Stimulated activated naive CD8-positive, alpha-beta T cell treated with anti-CD3 and anti-CD28 coated beads, Interleukin-15, Interleukin-2, amounts not matched to agents 100 ng/mL and 50 ng/mL, for 24 hours (primary cell): ENCODE data around the gene OSER1.
"Not testable (repeated sequence)": the region's sequence is repeated elsewhere in the genome, so short reads cannot be mapped to it uniquely, and the experiment has no call there.

Experiments
- H3K27ac Mint-ChIP-seq: one replicate; pipeline ENCODE4 v1.8.0; 2021; ENCODE audit warnings: mild to moderate bottlenecking, mixed read lengths
- H3K27me3 Mint-ChIP-seq: one replicate; pipeline ENCODE4 v1.8.0; 2021; ENCODE audit warnings: mixed read lengths
- H3K36me3 Mint-ChIP-seq: one replicate; pipeline ENCODE4 v1.8.0; 2021; ENCODE audit warnings: low read depth, mixed read lengths
- H3K4me1 Mint-ChIP-seq: one replicate; pipeline ENCODE4 v1.8.0; 2021; ENCODE audit warnings: low read depth, mixed read lengths
- H3K4me3 Mint-ChIP-seq: one replicate; pipeline ENCODE4 v1.8.0; 2021; ENCODE audit warnings: mild to moderate bottlenecking, mixed read lengths
- H3K9me3 Mint-ChIP-seq: one replicate; pipeline ENCODE4 v1.8.0; 2021; ENCODE audit warnings: mixed read lengths

OSER1 gene

DNA sequence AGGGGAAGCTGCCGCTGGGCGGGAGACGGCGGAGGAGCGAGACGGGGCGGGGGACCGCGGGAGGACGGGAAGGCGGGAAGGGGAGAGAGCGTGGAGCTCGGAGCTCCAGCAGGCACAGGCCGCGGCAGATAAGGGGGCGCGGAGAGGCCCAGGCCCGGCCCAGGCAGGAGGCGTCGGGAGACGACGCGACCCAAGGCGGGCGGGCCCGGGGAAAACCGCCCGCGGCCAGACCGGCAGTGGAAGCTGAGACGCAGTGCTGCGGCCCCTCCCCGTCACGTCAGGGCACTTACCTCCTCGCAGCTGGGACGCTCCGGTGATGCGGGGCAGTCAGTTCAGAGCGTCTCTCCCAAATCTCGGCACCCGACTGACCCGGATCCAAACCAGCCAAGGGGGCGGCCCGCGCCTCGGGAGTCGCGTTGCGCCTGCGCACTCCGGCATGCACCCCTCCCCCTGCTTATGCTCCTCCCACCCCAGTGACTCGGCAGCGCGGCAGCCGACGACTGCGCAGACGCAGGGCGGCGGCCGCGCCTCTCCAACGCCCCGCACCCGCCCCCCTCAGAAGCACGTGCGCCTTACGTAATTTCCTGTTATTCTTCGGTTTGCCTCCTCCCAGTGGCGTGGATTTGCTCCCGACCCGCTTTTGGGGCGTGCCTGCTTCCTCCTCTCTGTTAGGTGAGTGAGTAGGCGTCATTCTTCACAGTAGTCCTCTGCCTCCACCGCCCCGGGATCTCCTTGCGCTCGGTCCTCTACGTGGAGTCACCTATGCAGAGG is at the start of gene OSER1:
Gene OSER1 (minus strand): TSS at position 366 of the 771 bp plus-strand sequence. CDS start 3,814 bp downstream, outside the sequence.
- H3K36me3 Mint-ChIP-seq, result peaks cover 11% of the 10 kb centered on the region
- no peaks in the 10 kb centered on the region for H3K27me3 Mint-ChIP-seq
- H3K4me3 Mint-ChIP-seq, result peak within 1 kb of the TSS; percentile 96
- peaks cover 62% of the 10 kb centered on the region for H3K4me1 Mint-ChIP-seq
- H3K27ac Mint-ChIP-seq, result peak within 1 kb of the TSS; percentile 96
- H3K9me3 Mint-ChIP-seq, result no peaks in the 10 kb centered on the region

DNA sequence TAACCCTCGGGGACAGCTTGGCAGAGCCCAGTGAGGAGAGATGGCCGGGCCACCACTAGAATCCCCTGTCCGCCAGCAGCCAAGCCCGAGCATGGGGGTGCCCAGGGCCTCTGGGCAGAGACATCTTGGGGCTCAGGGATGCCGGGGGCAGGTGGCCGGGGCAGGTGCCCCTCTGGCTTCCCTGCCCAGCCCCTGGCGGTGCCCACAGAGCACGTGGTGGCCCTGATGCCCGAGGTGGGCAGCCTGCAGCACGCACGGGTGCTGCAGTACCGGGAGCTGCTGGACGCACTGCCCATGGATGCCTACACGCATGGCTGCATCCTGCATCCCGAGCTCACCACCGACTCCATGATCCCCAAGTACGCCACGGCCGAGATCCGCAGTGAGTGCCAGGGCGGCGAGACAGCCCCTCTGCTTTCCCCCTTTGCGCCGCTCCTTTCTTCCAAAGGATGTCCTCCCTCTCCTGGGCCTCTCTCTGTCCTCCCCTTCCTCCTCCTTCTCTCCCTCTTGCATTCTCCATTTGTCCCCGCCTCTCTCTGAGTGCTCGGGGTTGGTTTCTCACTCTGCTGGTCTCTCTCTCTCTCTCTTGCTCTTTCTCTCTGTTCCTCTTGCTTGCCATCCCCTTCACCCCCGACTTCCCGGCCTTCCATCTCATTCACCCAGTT is 47.8 kb upstream of the OSER1 start:
- H3K27ac Mint-ChIP-seq, result no peak overlapping the region
- no peaks in the 10 kb centered on the region for H3K4me1 Mint-ChIP-seq
- H3K36me3 Mint-ChIP-seq, result no peaks in the 10 kb centered on the region
- no peaks in the 10 kb centered on the region for H3K9me3 Mint-ChIP-seq
- no peaks in the 10 kb centered on the region for H3K27me3 Mint-ChIP-seq
- H3K4me3 Mint-ChIP-seq, result no peak overlapping the region

DNA sequence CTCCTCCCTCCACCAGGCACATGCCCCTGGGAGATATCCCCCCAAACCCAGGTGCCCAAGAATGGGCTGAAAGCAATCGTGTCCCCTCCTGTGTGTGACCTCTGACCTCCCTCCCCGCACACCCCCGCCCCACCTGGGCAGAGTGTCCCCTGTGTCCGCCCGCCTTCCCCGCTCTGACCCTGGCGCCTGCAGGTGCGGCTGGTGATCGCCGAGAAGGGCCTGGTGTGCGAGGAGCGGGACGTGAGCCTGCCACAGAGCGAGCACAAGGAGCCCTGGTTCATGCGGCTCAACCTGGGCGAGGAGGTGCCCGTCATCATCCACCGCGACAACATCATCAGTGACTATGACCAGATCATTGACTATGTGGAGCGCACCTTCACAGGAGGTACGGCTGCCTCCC is 46.4 kb upstream of the OSER1 start:
- H3K4me3 Mint-ChIP-seq, result no peak overlapping the region
- H3K27me3 Mint-ChIP-seq, result no peaks in the 10 kb centered on the region
- no peaks in the 10 kb centered on the region for H3K9me3 Mint-ChIP-seq
- H3K4me1 Mint-ChIP-seq, result no peaks in the 10 kb centered on the region
- H3K36me3 Mint-ChIP-seq, result no peaks in the 10 kb centered on the region
- no peak overlapping the region for H3K27ac Mint-ChIP-seq

DNA sequence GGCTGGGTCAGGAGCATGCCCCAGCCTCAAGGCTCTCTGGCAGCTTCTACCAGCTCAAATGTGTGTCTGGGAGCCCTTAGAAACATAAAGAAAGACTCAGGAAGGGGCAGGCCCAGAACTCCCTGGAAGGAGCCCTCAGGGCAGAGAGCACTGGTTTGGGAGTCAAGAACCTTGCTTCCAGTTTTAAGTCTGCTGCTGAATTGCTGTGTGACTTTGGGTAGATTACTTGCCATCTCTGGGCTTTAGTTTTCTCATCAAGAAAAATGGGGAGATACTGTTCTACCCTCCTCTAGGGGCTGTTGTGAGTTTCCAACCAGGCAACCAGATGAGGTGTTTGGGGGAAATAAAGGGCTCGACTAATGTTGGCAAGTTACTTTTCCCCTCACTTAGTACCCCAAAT is 45.4 kb upstream of the OSER1 start:
- no peaks in the 10 kb centered on the region for H3K27me3 Mint-ChIP-seq
- H3K9me3 Mint-ChIP-seq, result no peaks in the 10 kb centered on the region

DNA sequence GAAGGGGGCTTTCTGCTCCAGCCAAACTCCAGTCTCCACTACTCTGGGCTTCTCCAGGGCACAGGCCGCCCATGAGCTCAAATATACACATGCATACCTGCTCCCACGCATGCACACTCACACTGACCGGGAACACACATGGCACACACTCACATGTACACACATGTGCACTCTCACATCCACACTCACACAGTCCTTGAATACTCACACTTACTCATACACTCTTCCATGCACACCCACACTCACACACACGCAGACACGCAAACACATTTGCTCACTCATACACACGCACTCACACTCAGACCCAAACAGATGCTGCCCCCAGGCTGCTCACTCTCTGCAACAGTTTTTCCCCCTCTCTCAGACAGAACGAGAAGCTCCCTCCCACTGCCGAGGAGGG is 43.5 kb upstream of the OSER1 start:
- no peaks in the 10 kb centered on the region for H3K4me1 Mint-ChIP-seq
- H3K4me3 Mint-ChIP-seq, result no peak overlapping the region
- no peak overlapping the region for H3K27ac Mint-ChIP-seq
- peaks cover under 1% of the 10 kb centered on the region for H3K27me3 Mint-ChIP-seq
- no peaks in the 10 kb centered on the region for H3K36me3 Mint-ChIP-seq
- H3K9me3 Mint-ChIP-seq, result no peaks in the 10 kb centered on the region

More for the DNA sequence above, 45.4 kb upstream of the OSER1 start:
- H3K4me1 Mint-ChIP-seq, result no peaks in the 10 kb centered on the region
- no peaks in the 10 kb centered on the region for H3K36me3 Mint-ChIP-seq
- no peak overlapping the region for H3K4me3 Mint-ChIP-seq
- no peak overlapping the region for H3K27ac Mint-ChIP-seq

DNA sequence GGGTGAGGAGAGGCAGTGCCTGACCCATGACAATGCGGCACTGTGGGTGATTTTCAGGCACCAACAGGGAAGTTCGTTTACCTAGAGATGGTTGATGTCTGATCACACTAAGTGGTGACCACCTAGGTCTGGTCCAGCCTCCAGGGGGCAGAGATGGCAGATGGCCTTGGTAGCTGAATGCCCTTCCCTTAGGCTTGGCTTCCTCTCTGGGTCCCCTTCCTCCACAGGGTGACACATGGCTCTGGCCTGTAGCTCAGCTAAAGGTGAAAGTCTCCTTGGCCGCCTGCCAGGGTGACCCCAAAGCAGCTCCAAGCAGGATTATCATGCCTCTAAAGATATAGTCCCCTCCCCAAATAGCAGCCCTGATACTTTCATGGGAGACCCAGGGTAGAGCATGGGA is 43.0 kb upstream of the OSER1 start:
- Mint-ChIP-seq H3K9me3 (no peaks in the 10 kb centered on the region), H3K36me3 (no peaks in the 10 kb centered on the region), H3K27me3 (peaks cover 6% of the 10 kb centered on the region), H3K27ac (no peak overlapping the region), H3K4me1 (no peaks in the 10 kb centered on the region), H3K4me3 (no peak overlapping the region)

DNA sequence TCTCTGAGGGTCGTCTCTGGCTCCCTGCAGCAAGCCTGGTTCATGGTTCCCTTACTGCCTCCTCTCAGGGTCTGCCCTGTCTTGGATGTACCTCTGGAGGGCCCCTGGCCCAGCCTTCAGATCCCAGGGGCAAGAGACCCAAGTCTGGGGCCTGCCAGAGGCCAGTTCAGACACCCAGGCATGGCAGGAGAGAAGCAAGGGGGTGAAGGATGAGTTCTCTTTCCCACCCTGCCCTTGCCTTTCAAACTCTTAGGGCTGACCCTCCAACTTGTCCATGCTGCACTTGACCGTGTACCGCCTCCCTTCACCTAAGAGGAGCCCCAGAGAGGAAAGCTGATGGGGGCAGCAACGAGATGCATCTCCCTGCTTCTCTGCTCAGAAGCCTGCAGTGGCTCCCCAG is 40.7 kb upstream of the OSER1 start:
- no peaks in the 10 kb centered on the region for H3K36me3 Mint-ChIP-seq
- H3K4me1 Mint-ChIP-seq, result peaks cover 7% of the 10 kb centered on the region
- H3K27me3 Mint-ChIP-seq, result peaks cover 18% of the 10 kb centered on the region

DNA sequence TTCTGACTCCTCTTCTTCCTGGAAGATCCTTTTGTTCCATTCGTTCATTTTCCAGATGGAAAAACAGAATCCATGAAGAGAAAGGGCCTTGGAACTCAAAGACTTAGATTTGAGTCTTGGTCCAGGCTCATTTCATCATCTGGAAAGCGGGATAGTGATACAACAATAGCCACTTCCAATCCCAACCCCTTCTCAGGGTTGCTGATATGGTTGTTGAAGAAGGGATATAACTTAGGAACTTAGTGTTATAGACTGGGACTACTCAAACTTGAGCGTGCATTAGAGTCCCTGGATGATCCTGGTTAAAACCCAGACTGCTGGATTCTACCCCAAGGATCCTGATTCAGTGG is 37.8 kb upstream of the OSER1 start:
- Mint-ChIP-seq H3K9me3 (no peaks in the 10 kb centered on the region), H3K36me3 (no peaks in the 10 kb centered on the region), H3K27me3 (peaks cover 18% of the 10 kb centered on the region), H3K4me3 (no peak overlapping the region), H3K27ac (no peak overlapping the region), H3K4me1 (peaks cover 7% of the 10 kb centered on the region)

More for the DNA sequence above, 40.7 kb upstream of the OSER1 start:
- Mint-ChIP-seq H3K9me3 (no peaks in the 10 kb centered on the region), H3K4me3 (no peak overlapping the region), H3K27ac (no peak overlapping the region)

DNA sequence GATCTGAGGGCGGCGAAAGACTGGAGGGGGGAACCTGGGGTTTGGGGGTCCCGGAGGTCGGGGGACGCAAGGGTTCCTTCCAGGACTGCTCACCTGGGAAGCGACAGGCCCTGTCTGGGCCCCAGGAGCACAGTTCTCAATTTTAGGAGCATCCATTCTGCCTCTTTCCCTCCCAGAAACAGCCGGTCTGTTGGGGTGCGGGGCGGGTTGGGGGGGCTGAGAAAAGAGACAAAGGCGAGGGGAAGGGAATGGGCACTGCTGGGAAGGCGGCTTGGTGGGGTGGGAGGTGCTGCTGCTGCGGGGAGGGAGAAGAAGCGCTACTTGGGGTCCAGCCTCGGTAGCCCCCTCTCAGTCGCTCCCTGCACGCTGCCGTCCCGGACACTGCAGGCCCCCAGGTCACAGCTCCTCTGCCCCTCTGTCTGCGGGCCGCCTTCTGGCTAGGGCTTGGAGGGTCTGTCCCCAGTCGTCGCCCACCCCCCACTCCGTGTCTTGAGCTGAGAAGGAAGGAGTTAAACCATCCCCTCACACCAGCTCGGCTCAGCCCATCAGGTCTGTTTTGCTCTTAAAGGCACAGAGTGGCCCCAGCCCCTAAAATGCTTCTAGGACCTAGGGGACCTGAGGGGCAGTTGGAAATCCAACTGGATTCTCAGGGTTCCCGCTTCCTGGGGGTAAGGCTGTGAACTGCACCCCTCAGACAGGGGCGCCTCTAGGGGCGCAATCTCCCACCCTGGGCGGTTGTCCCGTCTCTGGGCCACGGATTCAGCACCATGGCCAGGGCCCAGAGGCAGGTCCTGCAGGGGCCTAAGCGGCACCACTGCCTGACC is 37.2 kb upstream of the OSER1 start:
- Mint-ChIP-seq H3K4me1 (peaks cover 7% of the 10 kb centered on the region), H3K4me3 (no peak overlapping the region), H3K9me3 (no peaks in the 10 kb centered on the region), H3K36me3 (no peaks in the 10 kb centered on the region), H3K27me3 (peaks cover 18% of the 10 kb centered on the region), H3K27ac (no peak overlapping the region)

DNA sequence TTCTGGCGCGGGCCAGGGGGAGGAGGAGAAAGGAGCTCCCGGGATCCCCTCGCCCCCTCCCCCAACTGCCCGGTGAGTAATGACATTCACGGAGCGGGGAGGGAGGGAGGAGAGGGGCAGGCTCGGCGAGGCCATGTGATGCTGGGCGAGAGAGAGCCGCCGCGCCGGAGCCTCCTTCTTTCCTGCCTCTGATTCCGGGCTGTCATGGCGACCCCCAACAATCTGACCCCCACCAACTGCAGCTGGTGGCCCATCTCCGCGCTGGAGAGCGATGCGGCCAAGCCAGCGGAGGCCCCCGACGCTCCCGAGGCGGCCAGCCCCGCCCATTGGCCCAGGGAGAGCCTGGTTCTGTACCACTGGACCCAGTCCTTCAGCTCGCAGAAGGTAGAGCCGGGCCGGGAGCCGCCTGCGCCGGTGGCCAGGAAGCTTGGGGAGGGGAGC is 36.6 kb upstream of the OSER1 start, which contains the start of gene GDAP1L1:
Gene GDAP1L1 (plus strand): TSS at position 178 of the 441 bp plus-strand sequence. CDS start 27 bp downstream, at position 205.
- no peak within 1 kb of the TSS for H3K4me3 Mint-ChIP-seq
- peaks cover 18% of the 10 kb centered on the region for H3K27me3 Mint-ChIP-seq
- H3K4me1 Mint-ChIP-seq, result peaks cover 7% of the 10 kb centered on the region
- no peaks in the 10 kb centered on the region for H3K9me3 Mint-ChIP-seq
- H3K36me3 Mint-ChIP-seq, result no peaks in the 10 kb centered on the region
- H3K27ac Mint-ChIP-seq, result no peak within 1 kb of the TSS

DNA sequence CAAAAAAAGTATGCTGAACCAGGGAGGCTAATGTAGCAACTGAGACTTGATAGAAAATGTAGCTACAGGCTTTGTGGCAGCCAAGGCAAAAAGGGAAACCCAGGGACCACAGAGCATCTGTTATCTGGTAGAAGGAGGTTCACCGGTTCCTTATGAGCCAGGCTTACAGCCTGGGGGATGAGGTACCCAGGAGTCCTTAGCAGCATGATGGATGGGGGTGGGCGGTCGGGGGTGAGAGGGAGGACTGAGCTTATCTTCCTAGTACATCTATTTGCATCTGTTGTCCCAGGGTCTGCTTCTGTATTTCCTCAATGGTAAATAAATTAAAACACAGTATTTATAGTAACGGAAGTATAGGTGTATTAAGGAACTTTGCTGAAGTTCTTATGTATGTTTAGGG is 35.4 kb upstream of the OSER1 start:
- no peaks in the 10 kb centered on the region for H3K9me3 Mint-ChIP-seq
- no peak overlapping the region for H3K27ac Mint-ChIP-seq
- no peaks in the 10 kb centered on the region for H3K36me3 Mint-ChIP-seq
- H3K4me1 Mint-ChIP-seq, result peaks cover 7% of the 10 kb centered on the region
- H3K4me3 Mint-ChIP-seq, result no peak overlapping the region
- peaks cover 18% of the 10 kb centered on the region for H3K27me3 Mint-ChIP-seq

DNA sequence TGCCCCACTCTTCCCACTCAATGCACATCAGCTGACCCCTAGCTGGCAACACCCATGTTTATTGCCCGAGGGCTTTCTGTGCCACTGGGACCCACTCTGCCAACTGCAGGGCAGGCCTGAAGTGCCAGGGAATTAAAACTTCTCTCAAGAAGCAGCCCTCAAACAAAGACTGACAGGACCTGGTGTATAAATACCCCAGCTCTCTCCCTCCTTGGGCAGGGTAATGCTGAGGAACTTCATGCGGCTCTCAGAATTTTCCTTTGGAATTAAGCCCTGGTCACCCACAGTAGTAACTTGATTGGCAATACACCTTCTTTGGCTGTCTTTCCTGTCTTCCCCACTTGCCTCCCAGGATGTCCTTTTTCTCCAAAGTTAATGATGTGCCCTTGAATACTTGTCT is 31.2 kb upstream of the OSER1 start:
- Mint-ChIP-seq H3K27me3 (peaks cover 3% of the 10 kb centered on the region), H3K4me3 (no peak overlapping the region), H3K27ac (no peak overlapping the region), H3K36me3 (no peaks in the 10 kb centered on the region), H3K4me1 (peaks cover 2% of the 10 kb centered on the region), H3K9me3 (no peaks in the 10 kb centered on the region)

DNA sequence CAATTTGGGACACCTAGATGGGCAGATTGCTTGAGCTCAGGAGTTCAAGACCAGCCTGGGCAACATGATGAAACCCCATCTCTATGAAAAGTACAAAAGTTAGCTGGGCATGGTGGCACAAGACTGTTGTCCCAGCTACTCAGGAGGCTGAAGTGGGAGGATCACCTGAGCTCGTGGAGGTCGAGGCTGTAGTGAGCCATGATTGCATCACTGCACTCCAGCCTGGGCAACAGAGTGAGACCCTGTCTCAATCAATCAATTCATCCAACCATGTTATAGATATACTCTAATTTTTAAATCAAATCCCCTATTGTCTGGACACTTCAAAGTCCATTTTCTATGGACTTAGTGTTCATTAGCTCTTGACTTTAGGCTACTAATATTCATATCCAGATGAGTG is 26.3 kb upstream of the OSER1 start:
- not testable (repeated sequence) for H3K4me1 Mint-ChIP-seq, H3K36me3 Mint-ChIP-seq, H3K9me3 Mint-ChIP-seq, H3K27ac Mint-ChIP-seq, H3K4me3 Mint-ChIP-seq, H3K27me3 Mint-ChIP-seq

DNA sequence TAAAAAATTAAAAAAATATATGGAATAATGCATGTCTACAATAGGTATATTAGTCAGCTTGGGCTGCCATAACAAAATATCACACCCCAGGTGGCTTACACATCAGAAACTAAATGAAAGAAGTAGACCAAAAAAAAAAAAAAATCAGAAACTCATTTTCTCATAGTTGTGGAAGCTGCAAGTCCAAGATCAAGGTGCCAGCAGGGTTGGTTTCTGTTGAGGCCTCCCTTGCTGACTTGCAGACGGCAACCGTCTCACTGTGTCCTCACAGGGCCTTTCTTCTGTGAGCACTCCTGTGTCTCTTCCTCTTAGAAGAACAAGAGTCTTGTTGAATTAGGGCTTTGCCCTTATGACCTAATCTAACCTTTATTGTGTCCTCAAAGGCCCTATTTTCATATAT is 25.1 kb upstream of the OSER1 start:
- Mint-ChIP-seq H3K4me1 (peaks cover 7% of the 10 kb centered on the region), H3K4me3 (no peak overlapping the region), H3K27ac (no peak overlapping the region), H3K36me3 (no peaks in the 10 kb centered on the region), H3K27me3 (no peaks in the 10 kb centered on the region), H3K9me3 (no peaks in the 10 kb centered on the region)
